HG03135 (cell line): ENCODE measurements around the gene CNTNAP2.
"Not testable (repeated sequence)": the region's sequence is repeated elsewhere in the genome, so short reads cannot be mapped to it uniquely, and the experiment has no call there.

Experiments used
- ATAC-seq: cut with Tn5 transposase; IDR thresholded peaks from one replicate; pipeline ENCODE4 v1.9.1; 2021; ENCODE audit warnings: mild to moderate bottlenecking, moderate library complexity; ENCODE audit not compliant: unreplicated experiment

Gene CNTNAP2

GRCh38 chr7:147071536-147071935 is 954.9 kb downstream of the CNTNAP2 start:
- no peak for ATAC-seq

- no peak for ATAC-seq
These were observed 961.7 kb downstream of the CNTNAP2 start for GRCh38 chr7:147078312-147078711.

- ATAC-seq: no peak
These were observed 962.5 kb downstream of the CNTNAP2 start for GRCh38 chr7:147079083-147079482.

GRCh38 chr7:147079921-147080420 is 963.4 kb downstream of the CNTNAP2 start:
- no peak for ATAC-seq

GRCh38 chr7:147081117-147081516 is 964.5 kb downstream of the CNTNAP2 start:
- ATAC-seq: no peak

- no peak for ATAC-seq
These were observed 972.5 kb downstream of the CNTNAP2 start for GRCh38 chr7:147089051-147089461.

GRCh38 chr7:147089608-147090007 is 973.0 kb downstream of the CNTNAP2 start:
- ATAC-seq: no peak

GRCh38 chr7:147096629-147097028 is 980.0 kb downstream of the CNTNAP2 start:
- ATAC-seq: no peak

- ATAC-seq: no peak
These were observed 986.6 kb downstream of the CNTNAP2 start for GRCh38 chr7:147103224-147103623.

GRCh38 chr7:147106746-147107145 is 990.1 kb downstream of the CNTNAP2 start:
- no peak for ATAC-seq

- not testable (repeated sequence) for ATAC-seq
These were observed 997.9 kb downstream of the CNTNAP2 start for GRCh38 chr7:147114525-147114924.

GRCh38 chr7:147136352-147136751 is 1019.8 kb downstream of the CNTNAP2 start:
- no peak for ATAC-seq

GRCh38 chr7:147145194-147145593 is 1028.6 kb downstream of the CNTNAP2 start:
- no peak for ATAC-seq

- no peak for ATAC-seq
These were observed 1029.6 kb downstream of the CNTNAP2 start for GRCh38 chr7:147146169-147146568.

- ATAC-seq: no peak
These were observed 1035.1 kb downstream of the CNTNAP2 start for GRCh38 chr7:147151661-147152060.

GRCh38 chr7:147153571-147153970 is 1037.0 kb downstream of the CNTNAP2 start:
- no peak for ATAC-seq

- no peak for ATAC-seq
These were observed 1044.8 kb downstream of the CNTNAP2 start for GRCh38 chr7:147161405-147161804.

GRCh38 chr7:147170341-147171012 is 1053.9 kb downstream of the CNTNAP2 start:
- no peak for ATAC-seq

GRCh38 chr7:147171013-147171391 is 1054.4 kb downstream of the CNTNAP2 start:
- no peak for ATAC-seq

- no peak for ATAC-seq
These were observed 1057.3 kb downstream of the CNTNAP2 start for GRCh38 chr7:147173883-147174282.

GRCh38 chr7:147182874-147183273 is 1066.3 kb downstream of the CNTNAP2 start:
- ATAC-seq: no peak

GRCh38 chr7:147183276-147183675 is 1066.7 kb downstream of the CNTNAP2 start:
- ATAC-seq: no peak

GRCh38 chr7:147188467-147188866 is 1071.9 kb downstream of the CNTNAP2 start:
- ATAC-seq: no peak
